GM21619 (cell line): ENCODE measurements around the gene GGCX.
"Not testable (repeated sequence)": the region's sequence is repeated elsewhere in the genome, so short reads cannot be mapped to it uniquely, and the experiment has no call there.

Source experiments
- ATAC-seq: cut with Tn5 transposase; IDR thresholded peaks from one replicate; pipeline ENCODE4 v1.9.1; 2021; ENCODE audit not compliant: unreplicated experiment

Gene GGCX

GRCh38 chr2:85577063-85577385, 15.7 kb upstream of the GGCX start:
- no peak for ATAC-seq

- no peak for ATAC-seq
Observed at GRCh38 chr2:85575739-85576138, 14.4 kb upstream of the GGCX start.

GRCh38 chr2:85566265-85566664, 5.0 kb upstream of the GGCX start:
- ATAC-seq: no peak

- no peak for ATAC-seq
Observed at GRCh38 chr2:85564144-85564563, 2.9 kb upstream of the GGCX start.

- ATAC-seq: peak; percentile 11
Observed at GRCh38 chr2:85560812-85561279, 447 bp downstream of the GGCX start.

GRCh38 chr2:85560403-85560726, 928 bp downstream of the GGCX start:
- not testable (repeated sequence) for ATAC-seq

GRCh38 chr2:85558160-85558559, 3.1 kb downstream of the GGCX start:
- ATAC-seq: no peak

GRCh38 chr2:85557130-85557529, 4.2 kb downstream of the GGCX start:
- no peak for ATAC-seq

GRCh38 chr2:85554980-85555612, 6.2 kb downstream of the GGCX start:
- no peak for ATAC-seq

- no peak for ATAC-seq
Observed at GRCh38 chr2:85553184-85553583, 8.1 kb downstream of the GGCX start.

GRCh38 chr2:85551698-85552678, 9.3 kb downstream of the GGCX start:
- peak; percentile 76 for ATAC-seq

- no peak for ATAC-seq
Observed at GRCh38 chr2:85550486-85550885, 10.8 kb downstream of the GGCX start.

GRCh38 chr2:85549826-85550225, 11.5 kb downstream of the GGCX start:
- ATAC-seq: no peak

GRCh38 chr2:85549095-85549494, 12.2 kb downstream of the GGCX start:
- no peak for ATAC-seq

- ATAC-seq: no peak
Observed at GRCh38 chr2:85548608-85548900, 12.7 kb downstream of the GGCX start.

GRCh38 chr2:85547859-85548607, 13.3 kb downstream of the GGCX start:
- ATAC-seq: no peak

- no peak for ATAC-seq
Observed at GRCh38 chr2:85547089-85547858, 14.0 kb downstream of the GGCX start.

GRCh38 chr2:85545780-85546240, 15.5 kb downstream of the GGCX start:
- no peak for ATAC-seq

GRCh38 chr2:85544915-85545779, 16.1 kb downstream of the GGCX start:
- ATAC-seq: not testable (repeated sequence)

GRCh38 chr2:85544254-85544691, 17.0 kb downstream of the GGCX start:
- not testable (repeated sequence) for ATAC-seq
